Measurements from ENCODE around the gene TIMM23. TPM values are rescaled to one million over a fixed set of nuclear protein-coding genes. Genes with fewer than 3 reads are reported as not detected.

Gene TIMM23
- total RNA-seq, 1 experiment from 2014 or later = 70.1 TPM

DNA sequence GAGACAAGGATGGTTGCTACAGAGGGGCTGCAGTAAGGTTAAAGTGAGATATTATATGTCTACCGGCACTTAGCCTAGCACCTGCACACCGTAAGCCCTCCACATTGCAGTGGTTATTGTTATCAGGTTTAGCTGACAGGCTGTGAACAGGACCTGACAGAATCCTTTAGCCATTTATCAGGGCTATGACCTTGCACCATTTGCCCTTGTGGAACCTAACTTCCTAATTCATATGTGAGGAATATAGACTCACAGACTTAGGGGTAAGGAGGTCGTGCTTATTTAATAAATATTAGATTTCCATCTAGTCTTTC lies 48.0 kb downstream of the TIMM23 start:
- Histone ChIP-seq H3K27me3 (ENCODE audit: insufficient read depth, low read length) (no peaks in the 10 kb centered on the region), H3K36me3 (ENCODE audit: control insufficient read depth in 1 of 2, insufficient read depth in 2 of 2, low read length in 2 of 2) (no peaks in the 10 kb centered on the region), H3K9me2 (ENCODE audit: insufficient read depth) (no peaks in the 10 kb centered on the region), H3K9me3 (ENCODE audit: control insufficient read depth in 1 of 2, insufficient read depth in 1 of 2, low read depth in 1 of 2, low read length in 2 of 2) (no peaks in the 10 kb centered on the region), H3K9ac (ENCODE audit: low read length) (no peak overlapping the region), H3K79me2 (ENCODE audit: insufficient read depth, low read length) (peaks cover 95% of the 10 kb centered on the region), H3K27ac (ENCODE audit: low read depth, low read length) (no peak overlapping the region), H3K4me1 (ENCODE audit: control insufficient read depth in 1 of 2, insufficient read depth in 2 of 2, low read length in 2 of 2) (peaks cover 21 to 34% of the 10 kb centered on the region in 2 experiments), H3K4me2 (ENCODE audit: low read length) (no peak overlapping the region), H2AFZ (ENCODE audit: low read depth, low read length, poor library complexity, severe bottlenecking) (no peak overlapping the region), H4K20me1 (ENCODE audit: insufficient read depth) (peaks cover 9% of the 10 kb centered on the region; the same call in 1 of the 2 replicates), H3K4me3 (replicated peaks in 1 of 2; ENCODE audit: low read depth in 1 of 2, low read length in 2 of 2) (no peak overlapping the region)
- no peak for DNase-seq (ENCODE audit: low read depth, low spot score)
- ChIA-PET RAD21 (ENCODE audit: low non-redundant PET in 1 of 2, low total read pairs in 2 of 2, uncharacterized antibody in 2 of 2, unreplicated experiment in 2 of 2) (no interaction called here), POLR2A (no interaction called here), CTCF (no interaction called here)
- BruUV-seq (replicated peaks) = no TSS peak
- TF ChIP-seq CEBPB (IDR thresholded peaks at IDR 0.05; ENCODE audit: low read depth) (no peak), SIN3A (IDR thresholded peaks at IDR 0.05; ENCODE audit: low read depth) (no peak), EGR1 (IDR thresholded peaks at IDR 0.05; ENCODE audit: low read depth) (no peak), RAD21 (IDR thresholded peaks at IDR 0.05; ENCODE audit: low read depth) (no peak), EZH2phosphoT487 (IDR thresholded peaks at IDR 0.05; ENCODE audit: borderline replicate concordance) (no peak), FOSL1 (IDR thresholded peaks at IDR 0.05; ENCODE audit: low read depth) (no peak), ZFX (IDR thresholded peaks at IDR 0.05) (no peak), TCF7L2 (IDR thresholded peaks at IDR 0.05; ENCODE audit: borderline replicate concordance, extremely low read depth, insufficient read depth, insufficient read length) (no peak), SRF (IDR thresholded peaks at IDR 0.05; ENCODE audit: low read depth) (no peak), POLR2AphosphoS5 (IDR thresholded peaks at IDR 0.05; ENCODE audit: low read depth, low read length) (no peak), ELF1 (IDR thresholded peaks at IDR 0.05; ENCODE audit: borderline replicate concordance, low read depth) (no peak), JUND (IDR thresholded peaks at IDR 0.05) (no peak)
- TF ChIP-seq, protein P1, sequence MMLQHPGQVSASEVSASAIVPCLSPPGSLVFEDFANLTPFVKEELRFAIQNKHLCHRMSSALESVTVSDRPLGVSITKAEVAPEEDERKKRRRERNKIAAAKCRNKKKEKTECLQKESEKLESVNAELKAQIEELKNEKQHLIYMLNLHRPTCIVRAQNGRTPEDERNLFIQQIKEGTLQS (IDR thresholded peaks at IDR 0.05) = no peak
- TF ChIP-seq, protein P2, sequence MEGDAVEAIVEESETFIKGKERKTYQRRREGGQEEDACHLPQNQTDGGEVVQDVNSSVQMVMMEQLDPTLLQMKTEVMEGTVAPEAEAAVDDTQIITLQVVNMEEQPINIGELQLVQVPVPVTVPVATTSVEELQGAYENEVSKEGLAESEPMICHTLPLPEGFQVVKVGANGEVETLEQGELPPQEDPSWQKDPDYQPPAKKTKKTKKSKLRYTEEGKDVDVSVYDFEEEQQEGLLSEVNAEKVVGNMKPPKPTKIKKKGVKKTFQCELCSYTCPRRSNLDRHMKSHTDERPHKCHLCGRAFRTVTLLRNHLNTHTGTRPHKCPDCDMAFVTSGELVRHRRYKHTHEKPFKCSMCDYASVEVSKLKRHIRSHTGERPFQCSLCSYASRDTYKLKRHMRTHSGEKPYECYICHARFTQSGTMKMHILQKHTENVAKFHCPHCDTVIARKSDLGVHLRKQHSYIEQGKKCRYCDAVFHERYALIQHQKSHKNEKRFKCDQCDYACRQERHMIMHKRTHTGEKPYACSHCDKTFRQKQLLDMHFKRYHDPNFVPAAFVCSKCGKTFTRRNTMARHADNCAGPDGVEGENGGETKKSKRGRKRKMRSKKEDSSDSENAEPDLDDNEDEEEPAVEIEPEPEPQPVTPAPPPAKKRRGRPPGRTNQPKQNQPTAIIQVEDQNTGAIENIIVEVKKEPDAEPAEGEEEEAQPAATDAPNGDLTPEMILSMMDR (IDR thresholded peaks at IDR 0.05 in 2 of 3, conservative IDR thresholded peaks at IDR 0.05 in 1 of 3; ENCODE audit: borderline replicate concordance in 1 of 3, insufficient read depth in 1 of 3, low read depth in 2 of 3, low read length in 2 of 3) = no peak
- intact Hi-C loops (cut with micrococcal nuclease) = no loop called here
- no peak for ATAC-seq
